MM.1S (cell line): ENCODE measurements around the gene GAREM1.
A peak's percentile ranks its signal among the peaks of the same experiment; 100 is the strongest.
"Not testable (repeated sequence)": the region's sequence is repeated elsewhere in the genome, so short reads cannot be mapped to it uniquely, and the experiment has no call there.

Source experiments
- DNase-seq: peaks from one replicate; pipeline ENCODE4 v3.0.0-alpha.2; 2015
- H2AFZ ChIP-seq: fragments of 300-600 bp; sonication (generic); 2 replicates; pipeline ENCODE4 v1.6.0; 2016; ENCODE audit warnings: antibody characterized with exemption, low read length
- H3F3A ChIP-seq: fragments of 300-600 bp; sonication (generic); 2 replicates; pipeline ENCODE4 v1.6.1; 2016; ENCODE audit warnings: mild to moderate bottlenecking, antibody characterized with exemption, low read length, moderate library complexity, mixed read lengths; ENCODE audit not compliant: insufficient read depth
- H3K27ac ChIP-seq: fragments of 300-600 bp; sonication (generic); 2 replicates; pipeline ENCODE4 v1.5.1; 2016; ENCODE audit warnings: mild to moderate bottlenecking, low read length
- H3K27me3 ChIP-seq: fragments of 300-600 bp; sonication (generic); replicated peaks from 2 replicates; pipeline ENCODE4 v1.6.0; 2016; ENCODE audit warnings: low read length; ENCODE audit not compliant: insufficient read depth
- H3K36me3 ChIP-seq: fragments of 300-600 bp; sonication (generic); replicated peaks from 2 replicates; pipeline ENCODE4 v1.6.1; 2016; ENCODE audit warnings: mild to moderate bottlenecking, low read length, mixed read lengths; ENCODE audit not compliant: insufficient read depth
- H3K4me1 ChIP-seq: fragments of 300-600 bp; sonication (generic); 2 replicates; pipeline ENCODE4 v1.6.1; 2016; ENCODE audit warnings: low read length, mixed read lengths
- H3K4me2 ChIP-seq: fragments of 300-600 bp; sonication (generic); 2 replicates; pipeline ENCODE4 v1.6.0; 2016; ENCODE audit warnings: low read depth, low read length
- H3K4me3 ChIP-seq: fragments of 300-600 bp; sonication (generic); 2 replicates; pipeline ENCODE4 v1.5.1; 2016; ENCODE audit warnings: low read length, mixed read lengths
- H3K79me2 ChIP-seq: fragments of 300-600 bp; sonication (generic); 2 replicates; pipeline ENCODE4 v1.6.1; 2016; ENCODE audit warnings: mixed run types, low read length, mixed read lengths
- H3K9ac ChIP-seq: fragments of 300-600 bp; sonication (generic); 2 replicates; pipeline ENCODE4 v1.6.1; 2016; ENCODE audit warnings: low read length, mixed read lengths
- H3K9me2 ChIP-seq: fragments of 300-600 bp; sonication (generic); replicated peaks from 2 replicates; pipeline ENCODE4 v1.6.1; 2016; ENCODE audit warnings: mild to moderate bottlenecking, low read length, mixed read lengths; ENCODE audit not compliant: insufficient read depth
- H3K9me3 ChIP-seq: fragments of 300-600 bp; sonication (generic); replicated peaks from 2 replicates; pipeline ENCODE4 v1.6.1; 2016; ENCODE audit warnings: mild to moderate bottlenecking, low read length, mixed read lengths; ENCODE audit not compliant: insufficient read depth
- H4K20me1 ChIP-seq: fragments of 300-600 bp; sonication (generic); 2 replicates; pipeline ENCODE4 v1.6.1; 2016; ENCODE audit warnings: mild to moderate bottlenecking, low read length, moderate library complexity, mixed read lengths; ENCODE audit not compliant: insufficient read depth
- EZH2 ChIP-seq: fragments of 300-600 bp; sonication (generic); optimal IDR thresholded peaks from 2 replicates; pipeline ENCODE3; 2017; ENCODE audit warnings: low read depth, mild to moderate bottlenecking, antibody characterized with exemption, low read length, mixed read lengths
- EZH2phosphoT487 ChIP-seq: fragments of 300-600 bp; sonication (generic); IDR thresholded peaks from 2 replicates; pipeline ENCODE4 v1.6.1; 2018; ENCODE audit warnings: antibody characterized with exemption, low read length
- TF ChIP-seq, protein P1 (sequence below): fragments of 300-600 bp; sonication (generic); IDR thresholded peaks from 2 replicates; pipeline ENCODE4 v1.5.1; 2016; ENCODE audit warnings: antibody characterized with exemption, low read length, mixed read lengths

GAREM1 gene

DNA sequence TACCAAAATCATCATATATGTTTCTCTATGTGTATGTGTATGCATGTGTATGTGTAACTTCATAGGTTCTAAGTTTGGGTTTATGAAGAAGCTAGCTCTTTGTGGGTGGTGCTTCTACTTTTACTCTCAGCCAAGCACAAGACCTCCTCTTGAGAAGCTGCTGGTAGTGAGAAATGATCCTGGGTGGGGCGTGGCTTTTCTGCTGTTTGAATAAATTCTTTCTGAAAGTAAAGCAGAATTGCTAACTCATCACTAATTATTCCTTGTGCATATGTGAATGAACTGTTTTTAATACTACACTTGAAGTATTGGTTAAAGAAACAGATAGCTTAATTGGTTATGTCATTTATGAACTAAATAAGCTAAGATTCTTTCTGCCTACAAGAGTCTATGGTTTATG is 7.6 kb upstream of the GAREM1 start:
- no peaks in the 10 kb centered on the region for H3F3A ChIP-seq
- TF ChIP-seq, protein P1, sequence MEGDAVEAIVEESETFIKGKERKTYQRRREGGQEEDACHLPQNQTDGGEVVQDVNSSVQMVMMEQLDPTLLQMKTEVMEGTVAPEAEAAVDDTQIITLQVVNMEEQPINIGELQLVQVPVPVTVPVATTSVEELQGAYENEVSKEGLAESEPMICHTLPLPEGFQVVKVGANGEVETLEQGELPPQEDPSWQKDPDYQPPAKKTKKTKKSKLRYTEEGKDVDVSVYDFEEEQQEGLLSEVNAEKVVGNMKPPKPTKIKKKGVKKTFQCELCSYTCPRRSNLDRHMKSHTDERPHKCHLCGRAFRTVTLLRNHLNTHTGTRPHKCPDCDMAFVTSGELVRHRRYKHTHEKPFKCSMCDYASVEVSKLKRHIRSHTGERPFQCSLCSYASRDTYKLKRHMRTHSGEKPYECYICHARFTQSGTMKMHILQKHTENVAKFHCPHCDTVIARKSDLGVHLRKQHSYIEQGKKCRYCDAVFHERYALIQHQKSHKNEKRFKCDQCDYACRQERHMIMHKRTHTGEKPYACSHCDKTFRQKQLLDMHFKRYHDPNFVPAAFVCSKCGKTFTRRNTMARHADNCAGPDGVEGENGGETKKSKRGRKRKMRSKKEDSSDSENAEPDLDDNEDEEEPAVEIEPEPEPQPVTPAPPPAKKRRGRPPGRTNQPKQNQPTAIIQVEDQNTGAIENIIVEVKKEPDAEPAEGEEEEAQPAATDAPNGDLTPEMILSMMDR: no peak
- TF ChIP-seq EZH2phosphoT487 (no peak), EZH2 (no peak)
- no peak overlapping the region for H3K27ac ChIP-seq
- no peaks in the 10 kb centered on the region for H3K27me3 ChIP-seq
- peak; percentile 39 for DNase-seq
- H4K20me1 ChIP-seq: no peaks in the 10 kb centered on the region
- H3K9me2 ChIP-seq: no peaks in the 10 kb centered on the region
- no peak overlapping the region for H3K9ac ChIP-seq
- 0 out of 2 replicates have a peak, but pooled peaks cover 6% of the 10 kb centered on the region for H3K4me1 ChIP-seq
- H3K4me3 ChIP-seq: no peak overlapping the region
- no peaks in the 10 kb centered on the region for H3K9me3 ChIP-seq
- peak overlapping the region; percentile 8; the same call in 1 of the 2 replicates for H3K4me2 ChIP-seq
- H3K79me2 ChIP-seq: no peaks in the 10 kb centered on the region
- H3K36me3 ChIP-seq: no peaks in the 10 kb centered on the region
- no peak overlapping the region for H2AFZ ChIP-seq

DNA sequence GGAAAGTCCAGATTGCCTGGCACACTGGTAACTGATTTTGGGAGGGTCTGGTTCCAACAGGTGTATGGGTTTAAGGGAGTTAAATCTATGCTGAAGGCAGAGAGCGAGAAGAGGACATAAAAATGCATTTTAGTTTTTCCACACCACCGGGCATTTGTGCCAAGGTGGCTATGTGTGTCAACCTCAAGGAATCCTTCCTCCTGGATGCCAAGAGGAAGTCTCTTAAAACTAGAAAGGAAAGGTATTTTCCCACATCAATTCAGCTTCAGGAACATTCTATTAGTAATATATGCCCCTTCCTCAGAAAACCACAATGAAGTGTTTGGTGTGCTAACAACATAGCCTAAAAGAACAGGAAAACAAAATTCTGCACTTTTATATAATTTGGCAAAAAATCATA is 5.4 kb upstream of the GAREM1 start:
- DNase-seq: no peak
- H3K9me3 ChIP-seq: no peaks in the 10 kb centered on the region
- H3K79me2 ChIP-seq: no peaks in the 10 kb centered on the region
- H3K4me1 ChIP-seq: 0 out of 2 replicates have a peak, but pooled peaks cover 6% of the 10 kb centered on the region
- TF ChIP-seq EZH2phosphoT487 (no peak), EZH2 (no peak)
- TF ChIP-seq, protein P1: no peak
- H3F3A ChIP-seq: no peaks in the 10 kb centered on the region
- H2AFZ ChIP-seq: no peak overlapping the region
- H3K27me3 ChIP-seq: no peaks in the 10 kb centered on the region
- H3K9me2 ChIP-seq: no peaks in the 10 kb centered on the region
- no peak overlapping the region for H3K9ac ChIP-seq
- no peak overlapping the region for H3K4me3 ChIP-seq
- no peak overlapping the region for H3K27ac ChIP-seq
- H3K36me3 ChIP-seq: no peaks in the 10 kb centered on the region
- no peak overlapping the region for H3K4me2 ChIP-seq
- no peaks in the 10 kb centered on the region for H4K20me1 ChIP-seq

DNA sequence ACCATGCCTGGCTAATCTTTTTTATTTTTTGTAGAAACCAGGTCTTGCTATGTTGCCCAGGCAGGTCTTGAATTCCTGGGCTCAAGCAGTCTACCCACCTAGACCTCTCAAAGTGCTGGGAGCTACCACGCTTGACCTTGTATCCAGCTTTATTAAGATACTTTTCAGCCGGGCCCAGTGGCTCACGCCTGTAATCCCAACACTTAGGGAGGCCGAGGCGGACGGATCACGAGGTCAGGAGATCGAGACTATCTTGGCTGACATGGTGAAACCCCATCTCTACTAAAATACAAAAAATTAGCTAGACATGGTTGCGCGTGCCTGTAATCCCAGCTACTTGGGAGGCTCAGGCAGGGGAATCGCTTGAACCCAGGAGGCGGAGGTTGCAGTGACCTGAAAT is 4.4 kb upstream of the GAREM1 start:
- H3K9me2 ChIP-seq, H4K20me1 ChIP-seq, H3F3A ChIP-seq, H3K9me3 ChIP-seq, H3K4me2 ChIP-seq, H3K27me3 ChIP-seq, H3K79me2 ChIP-seq, DNase-seq, H3K4me3 ChIP-seq, H2AFZ ChIP-seq, H3K4me1 ChIP-seq, H3K27ac ChIP-seq, H3K36me3 ChIP-seq, H3K9ac ChIP-seq: not testable (repeated sequence)

DNA sequence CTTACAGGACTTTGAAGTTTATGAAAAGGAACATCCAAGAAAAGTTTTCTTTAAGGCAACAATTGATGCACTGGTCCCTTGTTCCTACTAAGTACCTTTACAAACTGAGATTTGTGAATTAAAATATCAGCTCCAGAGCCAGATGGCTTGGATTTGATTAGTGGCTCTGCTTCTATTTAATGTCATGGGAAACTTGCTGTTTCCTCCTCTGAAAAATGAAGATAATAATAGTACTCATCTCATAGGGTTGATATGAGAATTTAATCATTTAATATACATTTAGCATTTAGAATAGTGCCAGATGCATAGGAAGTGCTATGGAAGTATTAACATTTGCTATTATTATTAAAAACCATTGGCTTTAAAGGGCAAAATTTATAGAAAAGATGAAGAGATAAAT is 2.6 kb upstream of the GAREM1 start:
- Histone ChIP-seq H2AFZ (no peak overlapping the region), H3K9me3 (no peaks in the 10 kb centered on the region), H3K4me3 (no peak overlapping the region), H3K4me1 (0 out of 2 replicates have a peak, but pooled peaks cover 4% of the 10 kb centered on the region), H4K20me1 (no peaks in the 10 kb centered on the region), H3K9me2 (no peaks in the 10 kb centered on the region), H3K27me3 (no peaks in the 10 kb centered on the region), H3K36me3 (no peaks in the 10 kb centered on the region), H3F3A (peaks cover 9% of the 10 kb centered on the region; the same call in 1 of the 2 replicates), H3K4me2 (no peak overlapping the region), H3K9ac (no peak overlapping the region), H3K27ac (no peak overlapping the region), H3K79me2 (peaks cover 12% of the 10 kb centered on the region; the same call in 1 of the 2 replicates)
- no peak for DNase-seq
- TF ChIP-seq, protein P1: no peak
- TF ChIP-seq EZH2 (no peak), EZH2phosphoT487 (no peak)
